WTC11 (cell line): ENCODE measurements around the gene GRIN2A. TPM values are rescaled to one million over a fixed set of nuclear protein-coding genes. Genes with fewer than 3 reads are reported as not detected.

ENCODE experiments used
- ATAC-seq: fragments of 200-7000 bp; cut with Tn5 transposase; 2 replicates; pipeline ENCODE4 v1.10.0; 2021; ENCODE audit warnings: mild to moderate bottlenecking, moderate library complexity
- CTCF ChIA-PET: fragments of 300-600 bp; sonication (Branson Sonifier 250); formaldehyde crosslinking; loops from one replicate; lab custom pipeline; 2021; ENCODE audit warnings: antibody characterized with exemption; lab: Charles Lee
- POLR2A ChIA-PET: fragments of 350-600 bp; sonication (Branson Sonifier 250); formaldehyde crosslinking; loops from one replicate; lab custom pipeline; 2021; ENCODE audit warnings: antibody characterized with exemption; lab: Charles Lee
- DNase-seq: peaks from one replicate; pipeline ENCODE4 v3.0.0; 2021; ENCODE audit warnings: low spot score
- H3K27ac Mint-ChIP-seq: 2 replicates; pipeline ENCODE4 v1.8.0; 2021; ENCODE audit warnings: mixed read lengths
- H3K27me3 Mint-ChIP-seq: 2 replicates; pipeline ENCODE4 v1.8.0; 2021; ENCODE audit warnings: low read depth, mild to moderate bottlenecking, moderate library complexity, mixed read lengths
- H3K36me3 Mint-ChIP-seq: 2 replicates; pipeline ENCODE4 v1.8.0; 2021; ENCODE audit warnings: mixed read lengths
- H3K4me1 Mint-ChIP-seq: 2 replicates; pipeline ENCODE4 v1.8.0; 2022; ENCODE audit warnings: mixed read lengths
- H3K4me3 Mint-ChIP-seq: 2 replicates; pipeline ENCODE4 v1.8.0; 2021; ENCODE audit warnings: mild to moderate bottlenecking, moderate library complexity, mixed read lengths
- H3K9me3 Mint-ChIP-seq: 2 replicates; pipeline ENCODE4 v1.8.0; 2021; ENCODE audit warnings: mixed read lengths
- ATF1 ChIP-seq: sonication (generic); formaldehyde crosslinking; IDR thresholded peaks from 2 replicates; pipeline ENCODE4 v1.8.1; 2023; ENCODE audit warnings: mild to moderate bottlenecking, moderate library complexity, missing genetic modification reagents
- CBFB ChIP-seq: sonication (generic); formaldehyde crosslinking; IDR thresholded peaks from 2 replicates; pipeline ENCODE4 v1.8.1; 2022; ENCODE audit warnings: mild to moderate bottlenecking, low read depth, missing genetic modification reagents
- CREB1 ChIP-seq: sonication (generic); formaldehyde crosslinking; IDR thresholded peaks from 2 replicates; pipeline ENCODE4 v1.8.0; 2023; ENCODE audit warnings: mild to moderate bottlenecking, missing genetic modification reagents
- CREM ChIP-seq: sonication (generic); formaldehyde crosslinking; IDR thresholded peaks from 2 replicates; pipeline ENCODE4 v1.8.1; 2022; ENCODE audit warnings: mild to moderate bottlenecking, missing genetic modification reagents, moderate library complexity
- E2F4 ChIP-seq: sonication (generic); formaldehyde crosslinking; IDR thresholded peaks from 2 replicates; pipeline ENCODE4 v1.8.1; 2022; ENCODE audit warnings: low read depth, mild to moderate bottlenecking, moderate library complexity, missing genetic modification reagents, borderline replicate concordance
- GRHL2 ChIP-seq: fragments of 250-450 bp; sonication (Bioruptor Pico); IDR thresholded peaks from 2 replicates; pipeline ENCODE4 v1.8.0; 2022; ENCODE audit warnings: mild to moderate bottlenecking, moderate library complexity; ENCODE audit not compliant: insufficient replicate concordance, severe bottlenecking
- IRF2 ChIP-seq: sonication (generic); formaldehyde crosslinking; IDR thresholded peaks from 2 replicates; pipeline ENCODE4 v1.8.0; 2022; ENCODE audit warnings: low read depth, missing genetic modification reagents, borderline replicate concordance
- JUN ChIP-seq: sonication (generic); formaldehyde crosslinking; IDR thresholded peaks from 2 replicates; pipeline ENCODE4 v1.8.0; 2023; ENCODE audit warnings: mild to moderate bottlenecking, missing genetic modification reagents
- NR2C2 ChIP-seq: sonication (generic); formaldehyde crosslinking; IDR thresholded peaks from 2 replicates; pipeline ENCODE4 v1.8.0; 2022; ENCODE audit warnings: mild to moderate bottlenecking, missing genetic modification reagents
- OVOL2 ChIP-seq: fragments of 250-450 bp; sonication (Bioruptor Pico); IDR thresholded peaks from 2 replicates; pipeline ENCODE4 v1.9.0; 2021; ENCODE audit warnings: mild to moderate bottlenecking, borderline replicate concordance
- PRDM15 ChIP-seq: sonication (generic); formaldehyde crosslinking; IDR thresholded peaks from 2 replicates; pipeline ENCODE4 v1.8.0; 2022; ENCODE audit warnings: missing genetic modification reagents
- PRRX2 ChIP-seq: fragments of 250-450 bp; sonication (Bioruptor Pico); IDR thresholded peaks from 2 replicates; pipeline ENCODE4 v1.8.0; 2021; ENCODE audit warnings: mild to moderate bottlenecking
- TEAD1 ChIP-seq: sonication (generic); formaldehyde crosslinking; IDR thresholded peaks from 2 replicates; pipeline ENCODE4 v1.8.0; 2022; ENCODE audit warnings: mild to moderate bottlenecking, missing genetic modification reagents
- ZNF138 ChIP-seq: sonication (generic); formaldehyde crosslinking; conservative IDR thresholded peaks from 2 replicates; pipeline ENCODE4 v1.8.1; 2022; ENCODE audit warnings: mild to moderate bottlenecking, moderate library complexity, missing genetic modification reagents
- ZNF425 ChIP-seq: fragments of 250-450 bp; sonication (Bioruptor Pico); conservative IDR thresholded peaks from 2 replicates; pipeline ENCODE4 v1.9.0; 2021; ENCODE audit warnings: mild to moderate bottlenecking
- total RNA-seq: library from RNA; stranded (reverse); gene quantifications from 3 replicates; pipeline ENCODE4 v1.2.3, GENCODE V29; 2021
- TF ChIP-seq, protein P1 (sequence below): sonication (generic); formaldehyde crosslinking; IDR thresholded peaks from 2 replicates; pipeline ENCODE4 v1.8.1; 2023; ENCODE audit warnings: mild to moderate bottlenecking, missing genetic modification reagents
- TF ChIP-seq, protein P2 (sequence below): sonication (generic); formaldehyde crosslinking; IDR thresholded peaks from 2 replicates; pipeline ENCODE4 v1.8.0; 2023; ENCODE audit warnings: missing genetic modification reagents, mild to moderate bottlenecking, borderline replicate concordance

Gene GRIN2A
- total RNA-seq, 1 experiment from 2014 or later, result 3.5 TPM

GRCh38 chr16:9741776-9742175 lies 440.5 kb downstream of the GRIN2A start (continued):
- no peak for TF ChIP-seq PRDM15 (CRISPR knock-in tag)
- TF ChIP-seq, protein P1, sequence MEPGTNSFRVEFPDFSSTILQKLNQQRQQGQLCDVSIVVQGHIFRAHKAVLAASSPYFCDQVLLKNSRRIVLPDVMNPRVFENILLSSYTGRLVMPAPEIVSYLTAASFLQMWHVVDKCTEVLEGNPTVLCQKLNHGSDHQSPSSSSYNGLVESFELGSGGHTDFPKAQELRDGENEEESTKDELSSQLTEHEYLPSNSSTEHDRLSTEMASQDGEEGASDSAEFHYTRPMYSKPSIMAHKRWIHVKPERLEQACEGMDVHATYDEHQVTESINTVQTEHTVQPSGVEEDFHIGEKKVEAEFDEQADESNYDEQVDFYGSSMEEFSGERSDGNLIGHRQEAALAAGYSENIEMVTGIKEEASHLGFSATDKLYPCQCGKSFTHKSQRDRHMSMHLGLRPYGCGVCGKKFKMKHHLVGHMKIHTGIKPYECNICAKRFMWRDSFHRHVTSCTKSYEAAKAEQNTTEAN (CRISPR knock-in tag), result no peak
- TF ChIP-seq, protein P2, sequence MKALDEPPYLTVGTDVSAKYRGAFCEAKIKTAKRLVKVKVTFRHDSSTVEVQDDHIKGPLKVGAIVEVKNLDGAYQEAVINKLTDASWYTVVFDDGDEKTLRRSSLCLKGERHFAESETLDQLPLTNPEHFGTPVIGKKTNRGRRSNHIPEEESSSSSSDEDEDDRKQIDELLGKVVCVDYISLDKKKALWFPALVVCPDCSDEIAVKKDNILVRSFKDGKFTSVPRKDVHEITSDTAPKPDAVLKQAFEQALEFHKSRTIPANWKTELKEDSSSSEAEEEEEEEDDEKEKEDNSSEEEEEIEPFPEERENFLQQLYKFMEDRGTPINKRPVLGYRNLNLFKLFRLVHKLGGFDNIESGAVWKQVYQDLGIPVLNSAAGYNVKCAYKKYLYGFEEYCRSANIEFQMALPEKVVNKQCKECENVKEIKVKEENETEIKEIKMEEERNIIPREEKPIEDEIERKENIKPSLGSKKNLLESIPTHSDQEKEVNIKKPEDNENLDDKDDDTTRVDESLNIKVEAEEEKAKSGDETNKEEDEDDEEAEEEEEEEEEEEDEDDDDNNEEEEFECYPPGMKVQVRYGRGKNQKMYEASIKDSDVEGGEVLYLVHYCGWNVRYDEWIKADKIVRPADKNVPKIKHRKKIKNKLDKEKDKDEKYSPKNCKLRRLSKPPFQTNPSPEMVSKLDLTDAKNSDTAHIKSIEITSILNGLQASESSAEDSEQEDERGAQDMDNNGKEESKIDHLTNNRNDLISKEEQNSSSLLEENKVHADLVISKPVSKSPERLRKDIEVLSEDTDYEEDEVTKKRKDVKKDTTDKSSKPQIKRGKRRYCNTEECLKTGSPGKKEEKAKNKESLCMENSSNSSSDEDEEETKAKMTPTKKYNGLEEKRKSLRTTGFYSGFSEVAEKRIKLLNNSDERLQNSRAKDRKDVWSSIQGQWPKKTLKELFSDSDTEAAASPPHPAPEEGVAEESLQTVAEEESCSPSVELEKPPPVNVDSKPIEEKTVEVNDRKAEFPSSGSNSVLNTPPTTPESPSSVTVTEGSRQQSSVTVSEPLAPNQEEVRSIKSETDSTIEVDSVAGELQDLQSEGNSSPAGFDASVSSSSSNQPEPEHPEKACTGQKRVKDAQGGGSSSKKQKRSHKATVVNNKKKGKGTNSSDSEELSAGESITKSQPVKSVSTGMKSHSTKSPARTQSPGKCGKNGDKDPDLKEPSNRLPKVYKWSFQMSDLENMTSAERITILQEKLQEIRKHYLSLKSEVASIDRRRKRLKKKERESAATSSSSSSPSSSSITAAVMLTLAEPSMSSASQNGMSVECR (CRISPR knock-in tag), result no peak
- TF ChIP-seq OVOL2 (CRISPR knock-in tag), result no peak
- TF ChIP-seq NR2C2, result no peak
- no peak for TF ChIP-seq JUN (CRISPR knock-in tag)
- TF ChIP-seq ZNF138 (CRISPR knock-in tag), result no peak
- no peak for TF ChIP-seq TEAD1 (CRISPR knock-in tag)

DNA sequence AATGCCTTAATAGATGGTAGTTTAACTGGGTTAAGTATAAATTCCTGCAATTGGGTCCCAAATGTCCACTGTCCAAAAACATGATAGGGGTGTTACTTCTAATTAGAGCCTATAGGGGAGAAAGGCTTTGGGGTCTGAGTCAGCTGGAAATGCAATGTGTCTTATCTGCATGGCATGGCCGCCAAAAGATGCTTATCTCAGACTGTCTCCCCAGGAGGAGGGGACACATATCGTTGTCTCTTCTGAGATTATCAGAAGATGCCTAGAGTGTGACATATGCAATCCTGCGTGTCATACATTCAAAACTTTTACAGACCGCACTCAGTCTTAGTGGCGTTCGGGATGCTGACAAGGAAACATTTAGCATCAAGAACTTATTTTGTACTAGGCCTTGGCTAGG lies 442.9 kb downstream of the GRIN2A start:
- Mint-ChIP-seq H3K4me3 (no peak overlapping the region), H3K36me3 (no peaks in the 10 kb centered on the region), H3K4me1 (no peaks in the 10 kb centered on the region; the same call in 1 of the 2 replicates), H3K9me3 (no peaks in the 10 kb centered on the region), H3K27me3 (no peaks in the 10 kb centered on the region), H3K27ac (no peak overlapping the region)
- ChIA-PET CTCF (no interaction called here), POLR2A (no interaction called here)
- ATAC-seq, result no peak
- TF ChIP-seq IRF2 (CRISPR knock-in tag), result no peak
- no peak for DNase-seq

GRCh38 chr16:9738690-9739089 lies 443.5 kb downstream of the GRIN2A start:
- ChIA-PET CTCF (no interaction called here), POLR2A (no interaction called here)
- H3K4me1 Mint-ChIP-seq, result no peaks in the 10 kb centered on the region; the same call in 1 of the 2 replicates
- DNase-seq, result no peak
- ATAC-seq, result no peak
- H3K9me3 Mint-ChIP-seq, result no peaks in the 10 kb centered on the region
- no peak overlapping the region for H3K27ac Mint-ChIP-seq
- H3K27me3 Mint-ChIP-seq, result no peaks in the 10 kb centered on the region
- no peak overlapping the region for H3K4me3 Mint-ChIP-seq
- no peaks in the 10 kb centered on the region for H3K36me3 Mint-ChIP-seq
- no peak for TF ChIP-seq JUN (CRISPR knock-in tag)
- TF ChIP-seq PRDM15 (CRISPR knock-in tag), result no peak
- no peak for TF ChIP-seq CREM (CRISPR knock-in tag)
- no peak for TF ChIP-seq ATF1 (CRISPR knock-in tag)
- TF ChIP-seq E2F4 (CRISPR knock-in tag), result no peak
- TF ChIP-seq CBFB, result no peak
- no peak for TF ChIP-seq CREB1 (CRISPR knock-in tag)
- no peak for TF ChIP-seq GRHL2 (CRISPR knock-in tag)
- no peak for TF ChIP-seq PRRX2 (CRISPR knock-in tag)
- no peak for TF ChIP-seq ZNF425
